ENCODE results near the gene IGSF3. TPM values are rescaled to one million over a fixed set of nuclear protein-coding genes. Genes with fewer than 3 reads are reported as not detected.
"Not testable (repeated sequence)": the region's sequence is repeated elsewhere in the genome, so short reads cannot be mapped to it uniquely, and the experiment has no call there.

Gene IGSF3
- total RNA-seq, 1 experiment from 2014 or later = 30.1 TPM

GRCh38 chr1:116630057-116630456 lies 37.5 kb downstream of the IGSF3 start:
- Histone ChIP-seq H3F3A (ENCODE audit: insufficient read depth, low read depth) (peaks cover 36% of the 10 kb centered on the region), H3K4me2 (peak overlapping the region; percentile 65), H3K4me1 (replicated peaks; ENCODE audit: insufficient read depth) (peaks cover 93% of the 10 kb centered on the region), H3K27ac (peak overlapping the region; percentile 62), H3K79me2 (ENCODE audit: low read depth) (peaks cover 78% of the 10 kb centered on the region)
- H3K27me3 ChIP-seq (ENCODE audit: insufficient read depth, low read depth); BruUV-seq (replicated peaks); H2AFZ ChIP-seq; intact Hi-C loops (cut with micrococcal nuclease; ENCODE audit: unreplicated experiment); H3K4me3 ChIP-seq; CTCF ChIA-PET; POLR2A ChIA-PET (ENCODE audit: unreplicated experiment); H3K9me3 ChIP-seq (ENCODE audit: insufficient read depth, low read depth); H3K36me3 ChIP-seq (ENCODE audit: low read depth); H4K20me1 ChIP-seq (ENCODE audit: insufficient read depth); DNase-seq; H3K9me2 ChIP-seq (ENCODE audit: insufficient read depth): not testable (repeated sequence)
- TF ChIP-seq CTCF (conservative IDR thresholded peaks at IDR 0.05) = peak; percentile 49; the same call in 1 of the 2 replicates

- Histone ChIP-seq H3K79me2 (ENCODE audit: low read depth) (peaks cover 78% of the 10 kb centered on the region), H3K4me2 (peak overlapping the region; percentile 65), H3F3A (ENCODE audit: insufficient read depth, low read depth) (peaks cover 36% of the 10 kb centered on the region), H3K27ac (peak overlapping the region; percentile 62), H3K4me3 (peak overlapping the region; percentile 19; the same call in 1 of the 2 replicates), H3K4me1 (replicated peaks; ENCODE audit: insufficient read depth) (peaks cover 94% of the 10 kb centered on the region)
- H3K9me3 ChIP-seq (ENCODE audit: insufficient read depth, low read depth); H2AFZ ChIP-seq; H3K36me3 ChIP-seq (ENCODE audit: low read depth); H3K27me3 ChIP-seq (ENCODE audit: insufficient read depth, low read depth); CTCF ChIA-PET; intact Hi-C loops (cut with micrococcal nuclease; ENCODE audit: unreplicated experiment); POLR2A ChIA-PET (ENCODE audit: unreplicated experiment); H3K9me2 ChIP-seq (ENCODE audit: insufficient read depth); H4K20me1 ChIP-seq (ENCODE audit: insufficient read depth); BruUV-seq (replicated peaks): not testable (repeated sequence)
- DNase-seq = peak; percentile 28 to 73
These were observed 38.1 kb downstream of the IGSF3 start for GRCh38 chr1:116629441-116629840.

- Histone ChIP-seq H3F3A (ENCODE audit: insufficient read depth, low read depth) (peaks cover 43% of the 10 kb centered on the region), H3K9me3 (ENCODE audit: insufficient read depth, low read depth) (no peaks in the 10 kb centered on the region), H4K20me1 (ENCODE audit: insufficient read depth) (no peaks in the 10 kb centered on the region), H3K27ac (peak overlapping the region; percentile 62), H3K4me3 (no peak overlapping the region), H3K4me1 (replicated peaks; ENCODE audit: insufficient read depth) (peaks cover 91% of the 10 kb centered on the region), H2AFZ (no peak overlapping the region), H3K4me2 (peak overlapping the region; percentile 65), H3K9me2 (ENCODE audit: insufficient read depth) (no peaks in the 10 kb centered on the region), H3K79me2 (ENCODE audit: low read depth) (peaks cover 78% of the 10 kb centered on the region), H3K36me3 (ENCODE audit: low read depth) (no peaks in the 10 kb centered on the region), H3K27me3 (ENCODE audit: insufficient read depth, low read depth) (no peaks in the 10 kb centered on the region)
- ChIA-PET POLR2A (ENCODE audit: unreplicated experiment) (no interaction called here), CTCF (no interaction called here)
- DNase-seq = no peak
- TF ChIP-seq EZH2 (IDR thresholded peaks at IDR 0.05; ENCODE audit: low read depth) (no peak), CTCF (conservative IDR thresholded peaks at IDR 0.05) (no peak)
- intact Hi-C loops (cut with micrococcal nuclease; ENCODE audit: unreplicated experiment) = no loop called here
- no TSS peak for BruUV-seq (replicated peaks)
These were observed 39.1 kb downstream of the IGSF3 start for GRCh38 chr1:116628448-116628847.

- H3K27ac ChIP-seq; H4K20me1 ChIP-seq (ENCODE audit: insufficient read depth); CTCF ChIA-PET; H3K9me3 ChIP-seq (ENCODE audit: insufficient read depth, low read depth); H2AFZ ChIP-seq; POLR2A ChIA-PET (ENCODE audit: unreplicated experiment); H3K9me2 ChIP-seq (ENCODE audit: insufficient read depth); intact Hi-C loops (cut with micrococcal nuclease; ENCODE audit: unreplicated experiment); H3K27me3 ChIP-seq (ENCODE audit: insufficient read depth, low read depth); H3K4me2 ChIP-seq; H3K4me3 ChIP-seq; H3K36me3 ChIP-seq (ENCODE audit: low read depth); BruUV-seq (replicated peaks); DNase-seq: not testable (repeated sequence)
- peaks cover 76% of the 10 kb centered on the region for H3K79me2 ChIP-seq (ENCODE audit: low read depth)
- peaks cover 91% of the 10 kb centered on the region for H3K4me1 ChIP-seq (replicated peaks; ENCODE audit: insufficient read depth)
- peaks cover 43% of the 10 kb centered on the region for H3F3A ChIP-seq (ENCODE audit: insufficient read depth, low read depth)
These were observed 40.2 kb downstream of the IGSF3 start for GRCh38 chr1:116627357-116627756.

GRCh38 chr1:116626915-116627314 lies 40.6 kb downstream of the IGSF3 start:
- H3K27ac ChIP-seq; CTCF ChIA-PET; H3K27me3 ChIP-seq (ENCODE audit: insufficient read depth, low read depth); H3K9me3 ChIP-seq (ENCODE audit: insufficient read depth, low read depth); H3K9me2 ChIP-seq (ENCODE audit: insufficient read depth); H3K36me3 ChIP-seq (ENCODE audit: low read depth); intact Hi-C loops (cut with micrococcal nuclease; ENCODE audit: unreplicated experiment); DNase-seq; H2AFZ ChIP-seq; H4K20me1 ChIP-seq (ENCODE audit: insufficient read depth); POLR2A ChIA-PET (ENCODE audit: unreplicated experiment); H3K4me3 ChIP-seq; BruUV-seq (replicated peaks): not testable (repeated sequence)
- H3F3A ChIP-seq (ENCODE audit: insufficient read depth, low read depth) = peaks cover 43% of the 10 kb centered on the region
- H3K79me2 ChIP-seq (ENCODE audit: low read depth) = peaks cover 76% of the 10 kb centered on the region
- peak overlapping the region; percentile 20; the same call in 1 of the 2 replicates for H3K4me2 ChIP-seq
- H3K4me1 ChIP-seq (replicated peaks; ENCODE audit: insufficient read depth) = peaks cover 91% of the 10 kb centered on the region

- H3K4me3 ChIP-seq; H3K27ac ChIP-seq; intact Hi-C loops (cut with micrococcal nuclease; ENCODE audit: unreplicated experiment); H3K9me3 ChIP-seq (ENCODE audit: insufficient read depth, low read depth); H4K20me1 ChIP-seq (ENCODE audit: insufficient read depth); BruUV-seq (replicated peaks); POLR2A ChIA-PET (ENCODE audit: unreplicated experiment); H3K9me2 ChIP-seq (ENCODE audit: insufficient read depth); H3K36me3 ChIP-seq (ENCODE audit: low read depth); CTCF ChIA-PET; DNase-seq; H3K27me3 ChIP-seq (ENCODE audit: insufficient read depth, low read depth); H2AFZ ChIP-seq: not testable (repeated sequence)
- peaks cover 51% of the 10 kb centered on the region for H3F3A ChIP-seq (ENCODE audit: insufficient read depth, low read depth)
- H3K4me1 ChIP-seq (replicated peaks; ENCODE audit: insufficient read depth) = peaks cover 95% of the 10 kb centered on the region
- peaks cover 72% of the 10 kb centered on the region for H3K79me2 ChIP-seq (ENCODE audit: low read depth)
- peak overlapping the region; percentile 3; the same call in 1 of the 2 replicates for H3K4me2 ChIP-seq
These were observed 42.4 kb downstream of the IGSF3 start for GRCh38 chr1:116625155-116625554.
